HFF-Myc (cell line): ENCODE data around the gene CMPK2.
A peak's percentile ranks its signal among the peaks of the same experiment; 100 is the strongest.
"Not testable (repeated sequence)": the region's sequence is repeated elsewhere in the genome, so short reads cannot be mapped to it uniquely, and the experiment has no call there.

Source experiments
- DNase-seq: peaks from one replicate; pipeline ENCODE4 v3.0.0-alpha.2; 2011; ENCODE audit warnings: low read depth; ENCODE audit errors: extremely low read depth
- H3K4me3 ChIP-seq: replicated peaks from 2 replicates; pipeline ENCODE4 v1.5.1; 2011; ENCODE audit warnings: low read depth, mild to moderate bottlenecking, control low read depth, low read length
- CTCF ChIP-seq: IDR thresholded peaks from 2 replicates; pipeline ENCODE4 v1.5.1; 2012; ENCODE audit warnings: mild to moderate bottlenecking, low read depth, low read length, control low read depth; ENCODE audit errors: missing control alignments

Gene CMPK2

GRCh38 chr2:6908291-6908690 lies 42.6 kb upstream of the CMPK2 start:
- TF ChIP-seq CTCF = no peak
- no peak for DNase-seq
- no peak overlapping the region for H3K4me3 ChIP-seq

GRCh38 chr2:6906165-6906741 lies 40.5 kb upstream of the CMPK2 start:
- no peak for DNase-seq
- no peak for TF ChIP-seq CTCF
- H3K4me3 ChIP-seq = no peak overlapping the region

DNA sequence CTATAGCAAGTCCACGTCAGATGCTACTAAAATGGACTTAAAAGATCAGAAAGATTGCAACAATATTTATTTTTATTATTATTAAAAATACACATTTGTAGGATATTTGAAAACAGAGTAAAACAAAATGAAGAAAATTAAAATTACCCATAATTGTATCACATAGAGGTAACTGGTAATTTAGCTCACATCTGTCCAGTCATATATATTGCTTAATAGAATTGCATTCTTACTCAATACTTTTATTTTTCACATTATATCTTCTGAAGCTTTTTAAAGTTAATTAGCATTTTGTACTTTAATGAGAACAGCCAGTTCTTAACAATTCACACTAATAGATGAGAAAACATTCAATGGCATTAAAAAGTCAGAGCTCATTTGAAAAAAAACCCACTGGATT lies 40.0 kb upstream of the CMPK2 start:
- DNase-seq = no peak
- no peak for TF ChIP-seq CTCF
- H3K4me3 ChIP-seq = no peak overlapping the region

- not testable (repeated sequence) for H3K4me3 ChIP-seq, DNase-seq
Observed at GRCh38 chr2:6902581-6902980, 36.9 kb upstream of the CMPK2 start.

GRCh38 chr2:6896930-6897759 lies 31.4 kb upstream of the CMPK2 start:
- no peak for DNase-seq
- no peak overlapping the region for H3K4me3 ChIP-seq
- TF ChIP-seq CTCF = peak; percentile 40

GRCh38 chr2:6893876-6894482 lies 28.3 kb upstream of the CMPK2 start:
- no peak for DNase-seq
- no peak overlapping the region for H3K4me3 ChIP-seq
- no peak for TF ChIP-seq CTCF

DNA sequence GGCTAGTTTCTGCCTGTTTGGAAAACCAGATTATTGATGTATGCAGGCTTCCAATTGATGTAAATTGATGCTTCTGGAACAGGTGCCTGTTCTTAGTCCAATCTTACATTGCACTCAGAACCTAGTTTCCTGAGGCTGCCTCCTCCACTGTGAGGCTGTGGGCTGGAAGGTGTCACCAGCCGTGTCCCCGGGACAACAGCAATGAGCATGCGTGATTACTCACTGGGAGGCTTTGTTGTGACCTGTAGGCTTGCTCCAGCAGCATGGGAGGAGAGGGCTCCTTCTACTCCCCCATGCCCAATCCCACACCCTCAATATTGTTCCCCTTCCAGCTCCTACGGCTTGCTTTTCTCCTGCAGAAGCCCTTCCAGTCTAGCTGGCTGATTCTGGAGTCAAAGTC lies 23.0 kb upstream of the CMPK2 start:
- no peak for TF ChIP-seq CTCF
- no peak for DNase-seq
- no peak overlapping the region for H3K4me3 ChIP-seq
